DND-41 (cell line): ENCODE measurements around the gene SLTM.

ENCODE experiments used
- EZH2 ChIP-seq: IDR thresholded peaks from 3 replicates; pipeline ENCODE4 v1.6.1; 2012; ENCODE audit warnings: borderline replicate concordance, low read depth, mild to moderate bottlenecking, moderate library complexity, low read length, inconsistent platforms; ENCODE audit not compliant: severe bottlenecking
- TF ChIP-seq, protein P1 (sequence below): IDR thresholded peaks from 2 replicates; pipeline ENCODE4 v1.5.1; 2012; ENCODE audit warnings: borderline replicate concordance, low read length, moderate library complexity, mild to moderate bottlenecking; ENCODE audit not compliant: poor library complexity, severe bottlenecking; ENCODE audit errors: extremely low read depth

DNA sequence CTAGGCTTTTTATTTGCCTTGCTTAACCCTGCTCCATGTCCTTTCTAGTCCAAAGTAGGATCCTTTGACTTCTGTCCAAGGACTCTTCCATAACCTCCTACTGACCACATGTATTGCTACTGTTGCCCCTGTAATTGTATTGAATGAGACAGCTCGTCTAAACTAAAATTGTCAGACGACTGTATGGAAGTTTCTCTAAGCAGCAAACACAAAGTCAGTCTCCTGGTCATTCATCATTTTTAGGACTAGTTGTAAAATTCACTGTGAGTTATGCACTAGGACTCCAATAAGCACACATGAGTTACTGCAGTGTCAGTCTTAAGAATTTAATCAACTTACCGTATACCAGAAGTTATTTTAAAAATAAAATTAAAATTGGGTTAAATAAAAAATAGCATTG, 32.8 kb downstream of the SLTM start:
- TF ChIP-seq, protein P1, sequence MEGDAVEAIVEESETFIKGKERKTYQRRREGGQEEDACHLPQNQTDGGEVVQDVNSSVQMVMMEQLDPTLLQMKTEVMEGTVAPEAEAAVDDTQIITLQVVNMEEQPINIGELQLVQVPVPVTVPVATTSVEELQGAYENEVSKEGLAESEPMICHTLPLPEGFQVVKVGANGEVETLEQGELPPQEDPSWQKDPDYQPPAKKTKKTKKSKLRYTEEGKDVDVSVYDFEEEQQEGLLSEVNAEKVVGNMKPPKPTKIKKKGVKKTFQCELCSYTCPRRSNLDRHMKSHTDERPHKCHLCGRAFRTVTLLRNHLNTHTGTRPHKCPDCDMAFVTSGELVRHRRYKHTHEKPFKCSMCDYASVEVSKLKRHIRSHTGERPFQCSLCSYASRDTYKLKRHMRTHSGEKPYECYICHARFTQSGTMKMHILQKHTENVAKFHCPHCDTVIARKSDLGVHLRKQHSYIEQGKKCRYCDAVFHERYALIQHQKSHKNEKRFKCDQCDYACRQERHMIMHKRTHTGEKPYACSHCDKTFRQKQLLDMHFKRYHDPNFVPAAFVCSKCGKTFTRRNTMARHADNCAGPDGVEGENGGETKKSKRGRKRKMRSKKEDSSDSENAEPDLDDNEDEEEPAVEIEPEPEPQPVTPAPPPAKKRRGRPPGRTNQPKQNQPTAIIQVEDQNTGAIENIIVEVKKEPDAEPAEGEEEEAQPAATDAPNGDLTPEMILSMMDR: no peak
- TF ChIP-seq EZH2: no peak
